HG03025 (cell line): ENCODE data around the gene CDON.

Experiments
- ATAC-seq: cut with Tn5 transposase; IDR thresholded peaks from one replicate; pipeline ENCODE4 v1.9.1; 2021; ENCODE audit warnings: mild to moderate bottlenecking, moderate library complexity; ENCODE audit not compliant: unreplicated experiment, low FRiP score

Gene CDON

GRCh38 chr11:126083829-126084607 lies 21.4 kb upstream of the CDON start:
- no peak for ATAC-seq

GRCh38 chr11:126082251-126083109 lies 19.8 kb upstream of the CDON start:
- no peak for ATAC-seq

- no peak for ATAC-seq
These were observed 19.2 kb upstream of the CDON start for GRCh38 chr11:126081915-126082250.

GRCh38 chr11:126080161-126080941 lies 17.7 kb upstream of the CDON start:
- no peak for ATAC-seq

GRCh38 chr11:126079621-126080124 lies 17.0 kb upstream of the CDON start:
- ATAC-seq, result no peak

GRCh38 chr11:126076641-126077040 lies 14.0 kb upstream of the CDON start:
- no peak for ATAC-seq

GRCh38 chr11:126072801-126073594 lies 10.3 kb upstream of the CDON start:
- no peak for ATAC-seq

GRCh38 chr11:126072141-126072741 lies 9.6 kb upstream of the CDON start:
- no peak for ATAC-seq

GRCh38 chr11:126063507-126063852 lies 814 bp upstream of the CDON start:
- no peak for ATAC-seq

- peak; percentile 1 for ATAC-seq
These were observed 673 bp downstream of the CDON start for GRCh38 chr11:126061707-126062678.

- no peak for ATAC-seq
These were observed 1.9 kb downstream of the CDON start for GRCh38 chr11:126060757-126061171.

- ATAC-seq, result no peak
These were observed 3.4 kb downstream of the CDON start for GRCh38 chr11:126059238-126059781.

GRCh38 chr11:126058105-126058874 lies 4.4 kb downstream of the CDON start:
- no peak for ATAC-seq

- ATAC-seq, result no peak
These were observed 7.8 kb downstream of the CDON start for GRCh38 chr11:126054882-126055281.

- ATAC-seq, result no peak
These were observed 8.3 kb downstream of the CDON start for GRCh38 chr11:126054408-126054807.

GRCh38 chr11:126053415-126054286 lies 9.0 kb downstream of the CDON start:
- ATAC-seq, result no peak

- ATAC-seq, result no peak
These were observed 11.5 kb downstream of the CDON start for GRCh38 chr11:126051117-126051516.
